ENCODE results near the gene ACKR3.

DNA sequence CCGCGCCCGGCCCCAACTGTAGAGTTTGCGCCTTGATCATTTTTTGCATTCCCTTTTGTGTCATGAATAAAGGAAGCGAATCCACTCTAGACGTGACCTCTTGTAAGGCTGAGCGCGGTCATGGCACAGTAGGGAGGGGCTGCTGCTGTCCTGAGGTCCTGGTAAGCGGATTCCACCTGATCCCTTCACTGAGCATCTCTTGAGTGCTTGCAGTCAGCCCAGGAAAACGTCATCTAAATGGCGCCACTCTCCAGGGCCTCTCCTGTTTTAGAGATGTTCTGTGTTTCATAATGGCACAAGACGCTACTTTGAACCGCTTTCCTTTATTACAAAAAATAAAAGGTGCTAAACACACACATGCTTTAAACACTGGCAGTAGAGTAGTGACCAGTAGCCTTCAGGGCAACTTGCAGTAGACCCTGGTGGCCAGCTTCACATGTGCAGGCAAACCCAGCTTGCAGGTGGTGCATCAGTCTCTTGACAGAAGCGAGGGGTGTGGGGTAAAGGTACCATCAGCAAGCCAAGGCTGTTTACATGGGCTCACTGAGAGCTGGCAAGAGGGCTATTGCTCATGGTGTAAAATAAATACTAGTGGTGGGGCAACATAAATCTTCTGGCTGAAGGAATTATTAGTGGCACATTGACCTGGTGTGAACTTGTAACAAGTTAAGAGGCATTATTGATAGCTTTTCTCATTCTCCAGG is 43.0 kb upstream of the ACKR3 start:
- TF ChIP-seq, protein P1, sequence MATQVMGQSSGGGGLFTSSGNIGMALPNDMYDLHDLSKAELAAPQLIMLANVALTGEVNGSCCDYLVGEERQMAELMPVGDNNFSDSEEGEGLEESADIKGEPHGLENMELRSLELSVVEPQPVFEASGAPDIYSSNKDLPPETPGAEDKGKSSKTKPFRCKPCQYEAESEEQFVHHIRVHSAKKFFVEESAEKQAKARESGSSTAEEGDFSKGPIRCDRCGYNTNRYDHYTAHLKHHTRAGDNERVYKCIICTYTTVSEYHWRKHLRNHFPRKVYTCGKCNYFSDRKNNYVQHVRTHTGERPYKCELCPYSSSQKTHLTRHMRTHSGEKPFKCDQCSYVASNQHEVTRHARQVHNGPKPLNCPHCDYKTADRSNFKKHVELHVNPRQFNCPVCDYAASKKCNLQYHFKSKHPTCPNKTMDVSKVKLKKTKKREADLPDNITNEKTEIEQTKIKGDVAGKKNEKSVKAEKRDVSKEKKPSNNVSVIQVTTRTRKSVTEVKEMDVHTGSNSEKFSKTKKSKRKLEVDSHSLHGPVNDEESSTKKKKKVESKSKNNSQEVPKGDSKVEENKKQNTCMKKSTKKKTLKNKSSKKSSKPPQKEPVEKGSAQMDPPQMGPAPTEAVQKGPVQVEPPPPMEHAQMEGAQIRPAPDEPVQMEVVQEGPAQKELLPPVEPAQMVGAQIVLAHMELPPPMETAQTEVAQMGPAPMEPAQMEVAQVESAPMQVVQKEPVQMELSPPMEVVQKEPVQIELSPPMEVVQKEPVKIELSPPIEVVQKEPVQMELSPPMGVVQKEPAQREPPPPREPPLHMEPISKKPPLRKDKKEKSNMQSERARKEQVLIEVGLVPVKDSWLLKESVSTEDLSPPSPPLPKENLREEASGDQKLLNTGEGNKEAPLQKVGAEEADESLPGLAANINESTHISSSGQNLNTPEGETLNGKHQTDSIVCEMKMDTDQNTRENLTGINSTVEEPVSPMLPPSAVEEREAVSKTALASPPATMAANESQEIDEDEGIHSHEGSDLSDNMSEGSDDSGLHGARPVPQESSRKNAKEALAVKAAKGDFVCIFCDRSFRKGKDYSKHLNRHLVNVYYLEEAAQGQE (IDR thresholded peaks at IDR 0.05; ENCODE audit: insufficient read depth in 1 of 2, low read depth in 2 of 2, low read length in 1 of 2) = no peak
- TF ChIP-seq CTCF (IDR thresholded peaks at IDR 0.05) (no peak), POLR2AphosphoS5 (IDR thresholded peaks at IDR 0.05; ENCODE audit: low read depth, low read length) (no peak), SIN3A (IDR thresholded peaks at IDR 0.05; ENCODE audit: borderline replicate concordance, insufficient read depth, low read depth, low read length) (no peak), TCF7L2 (IDR thresholded peaks at IDR 0.05; ENCODE audit: low read depth, low read length) (no peak)
